ENCODE measurements around the gene MGAT5B.

Gene MGAT5B

DNA sequence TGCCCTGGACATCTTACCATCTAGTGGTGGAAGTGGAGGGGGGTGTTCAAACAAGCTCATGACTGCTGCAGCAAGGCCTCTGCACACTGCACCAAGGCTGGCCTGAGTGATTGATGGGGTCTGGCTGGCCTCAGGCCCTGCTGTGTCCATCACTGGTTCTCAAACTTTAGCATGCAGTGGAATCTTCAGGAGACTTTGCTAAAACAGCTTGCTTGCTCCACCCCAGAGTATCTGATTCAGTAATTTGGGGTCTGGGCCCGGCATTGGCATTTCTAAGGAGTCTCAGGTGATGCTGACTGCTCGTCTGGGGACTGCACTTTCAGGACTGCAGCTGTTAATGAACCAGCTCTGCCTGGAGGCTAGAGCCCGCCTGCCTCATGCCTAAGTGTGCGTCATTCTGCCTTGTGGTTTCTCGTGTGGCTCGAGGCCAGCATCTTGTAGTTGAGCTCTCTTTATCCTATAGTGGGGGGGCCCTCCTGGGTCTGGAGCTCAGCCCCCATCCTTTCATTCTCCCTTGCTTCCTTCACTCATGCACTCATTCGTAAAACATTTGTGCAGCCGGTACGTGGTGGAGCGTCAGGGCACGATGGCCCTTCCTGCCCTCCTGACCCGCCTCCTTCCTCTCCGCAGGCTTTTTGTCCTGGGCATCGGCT is 4.1 kb downstream of the MGAT5B start:
- intact Hi-C loops (cut with DNase I), result no loop called here

DNA sequence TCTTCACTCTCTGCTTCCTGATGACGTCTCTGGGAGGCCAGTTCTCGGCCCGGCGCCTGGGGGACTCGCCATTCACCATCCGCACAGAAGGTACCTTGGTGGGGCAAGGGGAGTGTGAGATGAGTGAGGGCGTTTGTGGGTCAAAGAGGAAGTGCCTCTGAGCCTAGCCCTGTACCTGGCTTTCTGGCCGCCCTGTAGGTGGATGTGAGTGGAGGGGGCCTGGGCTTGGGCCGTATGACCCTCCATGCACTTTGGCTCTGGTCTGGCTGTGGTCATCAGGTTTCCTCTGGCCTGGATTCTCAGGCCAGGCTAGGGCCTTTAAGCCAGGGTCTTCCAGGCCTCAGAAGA is 4.6 kb downstream of the MGAT5B start:
- intact Hi-C loops (cut with DNase I), result no loop called here
- DNase-seq, result no peak

More for the DNA sequence above, 4.1 kb downstream of the MGAT5B start:
- DNase-seq, result no peak

DNA sequence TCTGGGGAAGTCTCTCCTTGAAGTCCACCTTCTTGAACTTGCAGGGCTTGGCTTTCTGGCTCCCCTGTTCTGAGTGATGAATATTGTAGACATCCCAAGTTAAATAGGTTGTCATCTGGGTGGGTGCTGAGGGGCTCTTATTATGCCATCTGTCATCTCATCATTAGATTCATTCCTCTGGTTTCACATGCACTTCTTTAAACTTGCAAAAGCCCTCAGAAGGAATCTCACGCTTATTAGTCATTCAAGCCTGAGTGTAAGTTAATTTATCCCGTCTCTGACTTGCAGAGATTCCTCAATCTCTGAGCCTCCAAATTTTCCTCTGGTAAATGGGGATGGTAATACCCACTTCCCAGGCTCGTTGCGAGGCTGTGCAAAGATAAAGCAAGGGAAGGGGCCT is 5.7 kb downstream of the MGAT5B start:
- intact Hi-C loops (cut with DNase I), result no loop called here
- no peak for DNase-seq

DNA sequence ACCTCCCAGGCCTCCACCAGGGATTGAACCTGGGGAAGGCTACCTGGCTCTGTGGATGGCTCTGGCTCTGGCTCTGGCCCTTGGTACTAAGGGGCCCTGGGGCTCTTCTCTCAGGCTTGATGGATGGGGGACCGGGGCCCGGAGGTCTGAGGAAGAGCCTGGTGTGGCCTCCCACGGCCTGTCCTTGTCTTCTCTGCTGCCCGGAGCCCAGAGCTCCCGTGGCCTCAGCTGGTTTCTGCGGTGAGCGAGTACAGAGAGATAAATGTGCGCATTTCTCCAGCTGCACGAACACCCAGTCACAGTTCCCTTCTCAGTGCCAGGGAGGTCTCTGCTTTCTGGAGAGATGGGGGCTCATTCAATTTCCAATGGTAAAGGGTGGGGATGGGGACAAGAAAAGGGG is 9.2 kb downstream of the MGAT5B start:
- intact Hi-C loops (cut with DNase I), result no loop called here
- DNase-seq, result no peak

DNA sequence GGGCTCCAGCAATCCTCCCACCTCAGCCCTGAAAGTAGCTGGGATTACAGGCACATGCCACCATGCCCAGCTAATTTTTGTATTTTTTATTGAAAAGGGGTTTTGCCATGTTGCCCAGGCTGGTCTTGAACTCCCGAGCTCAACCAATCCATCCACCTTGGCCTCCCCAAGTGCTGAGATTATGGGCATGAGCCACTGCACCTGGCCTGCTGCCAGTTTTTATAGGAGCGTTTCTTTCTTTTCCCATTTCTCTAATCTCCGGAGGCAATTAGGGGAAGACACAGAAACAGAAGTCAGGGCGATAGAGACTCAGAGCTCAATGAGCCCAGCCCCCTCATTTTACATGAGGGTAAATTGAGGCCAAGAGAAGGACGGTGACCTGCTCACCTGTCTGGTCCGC is 10.4 kb downstream of the MGAT5B start:
- no peak for DNase-seq
- intact Hi-C loops (cut with DNase I), result no loop called here

DNA sequence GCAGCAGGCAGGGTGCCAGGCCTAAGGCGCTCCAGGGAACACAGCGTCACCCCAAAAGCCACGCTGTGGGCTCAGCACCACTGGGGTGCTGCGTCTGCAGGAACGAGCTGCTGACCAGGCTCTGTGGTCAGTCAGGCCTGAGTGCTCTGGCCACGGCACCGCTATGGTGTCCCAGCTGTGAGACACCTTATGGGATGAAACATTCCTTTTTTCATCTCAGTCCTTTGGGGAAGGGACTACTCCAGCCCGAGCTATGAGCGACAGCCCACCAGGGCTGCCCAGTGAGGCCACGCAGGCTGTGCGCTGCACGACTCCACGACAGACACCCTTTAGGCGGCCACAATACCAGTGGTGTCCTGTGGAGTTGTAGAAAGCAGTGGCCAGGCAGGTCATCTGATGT is 11.1 kb downstream of the MGAT5B start:
- intact Hi-C loops (cut with DNase I), result no loop called here
- no peak for DNase-seq

DNA sequence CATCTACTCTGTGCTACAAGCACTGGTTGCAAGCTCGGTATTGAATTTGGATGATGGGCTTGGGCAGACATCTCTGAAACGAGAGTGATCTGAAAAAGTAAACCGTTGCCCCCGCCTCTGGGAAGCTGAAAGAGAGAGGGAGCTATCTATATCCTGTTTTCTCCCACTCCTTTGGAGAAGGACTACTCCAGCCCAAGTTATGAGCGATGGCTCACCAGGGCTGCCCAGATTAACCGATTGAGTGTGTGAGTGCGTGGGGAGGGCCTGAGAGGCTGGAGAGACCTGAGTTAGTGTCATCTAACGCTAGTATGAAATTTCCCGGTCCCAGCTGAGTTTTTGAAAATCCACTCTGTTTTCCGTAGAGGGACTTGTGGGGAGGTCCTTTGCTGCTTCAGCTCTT is 11.5 kb downstream of the MGAT5B start:
- DNase-seq, result no peak
- intact Hi-C loops (cut with DNase I), result no loop called here

DNA sequence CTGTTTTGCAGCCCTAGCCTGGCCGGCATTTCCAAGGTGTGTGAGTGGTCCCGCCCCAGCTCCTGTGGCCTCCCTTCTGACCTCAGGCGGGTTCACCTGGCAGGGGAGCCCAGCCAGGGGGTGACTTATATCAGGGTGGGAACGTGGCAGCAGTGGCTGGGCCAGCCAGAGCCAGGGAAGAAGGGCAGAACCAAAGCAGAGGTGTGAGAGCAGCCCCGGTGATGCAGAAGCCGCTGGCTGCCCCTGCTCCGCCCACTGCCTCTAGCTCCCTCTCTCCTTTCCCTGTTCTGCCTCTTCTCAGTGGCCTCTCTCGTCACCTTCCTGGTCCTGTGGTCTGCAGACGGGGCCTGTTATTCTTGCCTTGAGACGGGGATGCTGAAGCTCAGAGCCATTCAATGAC is 12.1 kb downstream of the MGAT5B start:
- intact Hi-C loops (cut with DNase I), result no loop called here
- DNase-seq, result no peak

DNA sequence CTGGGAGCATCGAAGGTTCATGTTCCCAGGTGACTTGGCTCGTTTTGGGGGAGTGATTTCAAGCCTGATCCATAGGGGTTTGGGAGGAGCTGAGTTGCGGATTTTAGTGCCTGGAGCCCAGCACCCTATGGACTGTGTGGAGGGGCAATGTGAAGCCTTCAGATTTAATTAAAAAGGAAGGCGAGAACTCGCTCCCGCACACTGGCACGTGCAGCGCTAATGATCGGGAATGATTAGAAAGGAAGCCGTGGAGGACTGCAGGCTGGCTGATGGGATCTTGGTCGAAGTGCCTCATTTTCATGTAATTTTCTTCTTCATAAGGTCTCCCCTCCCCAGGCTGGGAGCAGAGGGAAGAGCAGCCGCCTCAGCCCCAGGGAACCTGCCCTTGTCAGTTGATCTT is 12.8 kb downstream of the MGAT5B start:
- no peak for DNase-seq
- intact Hi-C loops (cut with DNase I), result no loop called here

DNA sequence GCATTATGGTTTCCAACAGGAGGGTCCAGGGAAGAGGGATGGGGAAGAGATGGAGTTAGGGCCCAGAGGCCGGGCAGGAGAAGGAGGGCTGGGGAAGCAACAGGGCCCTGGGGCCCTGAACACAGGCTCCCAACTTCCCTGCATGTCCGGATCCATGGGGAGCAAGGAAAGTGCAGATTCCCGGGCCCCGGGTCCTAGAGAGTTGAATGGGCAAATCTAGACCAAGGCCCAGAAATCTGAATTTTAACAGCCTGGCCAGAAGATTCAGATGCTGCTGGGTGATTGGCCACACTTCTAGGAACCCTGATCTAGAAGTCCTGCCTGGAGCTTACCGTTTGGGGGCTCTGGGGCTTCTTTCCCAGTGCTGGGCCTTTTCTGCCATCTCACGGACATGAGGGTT is 13.2 kb downstream of the MGAT5B start:
- DNase-seq, result no peak
- intact Hi-C loops (cut with DNase I), result no loop called here

DNA sequence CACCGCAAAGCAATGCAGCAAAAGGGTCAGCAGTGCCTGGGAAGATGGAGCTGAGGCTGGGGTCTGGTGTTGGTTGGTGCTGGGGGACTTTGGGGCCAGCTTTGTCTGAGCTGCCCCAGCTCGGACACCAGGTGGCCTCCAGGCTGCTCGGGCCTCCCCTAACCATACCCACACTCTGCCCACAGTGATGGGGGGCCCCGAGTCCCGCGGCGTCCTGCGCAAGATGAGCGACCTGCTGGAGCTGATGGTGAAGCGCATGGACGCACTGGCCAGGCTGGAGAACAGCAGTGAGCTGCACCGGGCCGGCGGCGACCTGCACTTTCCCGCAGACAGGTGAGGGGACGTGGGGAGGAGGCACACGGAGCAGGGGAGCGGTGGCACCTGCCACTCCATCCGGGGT is 13.8 kb downstream of the MGAT5B start:
- intact Hi-C loops (cut with DNase I), result no loop called here
- DNase-seq, result no peak

DNA sequence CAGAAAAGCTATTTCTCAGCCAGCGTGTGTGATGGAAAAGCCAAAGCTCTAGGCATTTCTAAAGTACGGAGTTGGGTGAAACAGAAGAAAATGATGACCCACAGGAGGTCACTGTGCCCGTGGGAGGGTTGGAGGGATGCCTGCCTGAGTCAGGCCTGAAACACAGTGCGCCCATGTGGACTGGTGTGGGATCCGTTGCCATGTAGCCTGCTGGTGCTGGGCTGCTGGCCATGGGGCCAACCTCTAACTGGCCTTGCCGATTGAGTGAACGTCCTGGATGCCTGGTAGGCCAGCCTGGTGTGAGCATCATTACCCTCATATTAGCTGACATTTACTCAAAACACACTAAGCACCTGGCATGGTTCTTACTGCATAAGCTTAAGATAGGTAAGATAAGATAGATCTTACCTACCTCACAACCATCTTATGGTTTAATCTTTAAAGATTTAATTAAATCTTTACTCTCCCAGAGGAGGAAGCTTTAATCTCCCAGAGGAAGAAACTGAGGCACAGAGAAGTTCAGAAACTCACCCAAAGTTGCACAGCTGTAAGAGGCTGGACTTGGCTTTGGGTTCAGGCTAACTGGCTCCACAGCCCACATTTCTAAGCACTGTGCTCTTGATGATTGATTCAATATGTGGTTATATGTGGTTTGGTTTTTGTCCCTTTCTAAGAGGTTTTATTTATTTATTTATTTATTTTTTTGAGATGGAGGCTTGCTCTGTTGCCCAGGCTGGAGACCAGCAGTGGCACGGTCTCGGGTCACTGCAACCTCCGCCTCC is 15.7 kb downstream of the MGAT5B start:
- peak in 7 of 42 donors; percentile 30 to 57 (median 41) for DNase-seq
- intact Hi-C loops (cut with DNase I), result no loop called here

DNA sequence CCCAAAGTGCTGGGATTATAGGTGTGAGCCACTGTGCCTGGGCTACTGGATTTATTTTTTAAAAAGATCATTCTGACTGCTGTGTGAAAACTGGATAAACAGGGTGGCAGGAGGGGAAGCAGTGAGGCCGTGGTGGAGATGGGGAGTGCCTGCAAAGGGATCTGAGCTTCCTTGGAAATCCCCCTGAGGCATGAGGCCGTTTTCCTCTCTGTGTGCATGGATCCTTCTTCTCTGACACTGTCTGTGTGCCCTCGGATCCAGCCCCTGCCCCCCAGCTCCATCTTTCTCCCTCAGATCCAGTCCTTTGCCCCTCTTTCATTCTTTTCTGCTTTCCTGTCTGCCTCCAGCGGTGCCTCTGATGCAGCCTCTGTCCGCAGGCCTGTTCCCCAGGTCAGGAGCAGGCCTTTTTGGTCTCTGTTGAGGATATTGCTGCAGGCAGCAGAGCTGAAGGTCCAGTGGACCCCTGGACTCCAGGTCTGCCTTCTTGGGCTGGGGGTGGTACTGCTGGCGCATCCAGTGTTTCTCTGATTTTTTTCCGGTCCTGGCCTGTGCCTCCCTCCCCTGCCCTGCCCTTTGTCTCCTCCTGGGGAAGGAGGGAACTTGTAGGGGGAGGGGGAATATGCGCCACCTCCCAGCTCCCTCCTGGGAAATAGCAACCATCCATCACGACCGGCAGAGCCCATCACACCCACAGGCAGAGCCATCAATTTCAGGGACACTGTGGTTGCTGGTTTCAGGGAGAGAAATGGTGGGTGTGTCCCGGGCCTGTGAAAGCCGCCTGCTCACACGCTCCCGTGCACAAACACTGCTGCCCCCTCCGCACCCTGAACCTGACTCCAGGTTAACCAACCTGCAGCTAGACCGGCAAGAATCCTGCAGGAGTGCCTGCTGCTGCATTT is 17.0 kb downstream of the MGAT5B start:
- intact Hi-C loops (cut with DNase I), result no loop called here

DNA sequence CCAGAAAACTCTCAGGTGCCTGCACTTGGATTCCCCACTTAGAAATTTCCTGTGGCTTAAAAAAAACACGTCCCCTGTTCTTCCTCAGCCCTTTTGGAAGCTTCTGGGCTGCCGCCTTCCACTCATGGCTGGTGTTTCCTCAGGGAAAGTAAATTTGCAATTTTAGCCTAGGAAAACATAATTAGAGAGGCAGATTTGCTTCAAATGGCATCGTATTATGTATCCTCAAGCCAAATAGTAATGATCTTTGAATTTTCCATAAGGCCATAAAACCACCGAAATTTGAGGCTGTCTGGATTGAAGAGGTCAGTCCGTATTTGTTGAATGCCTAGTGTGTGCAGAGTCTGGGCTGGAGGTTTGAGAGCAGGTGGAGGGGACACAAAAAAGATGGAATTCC is 17.7 kb downstream of the MGAT5B start:
- no peak for DNase-seq
- intact Hi-C loops (cut with DNase I), result no loop called here

More for the DNA sequence above, 17.0 kb downstream of the MGAT5B start:
- peak in 7 of 42 donors; percentile 12 to 61 (median 36) for DNase-seq

DNA sequence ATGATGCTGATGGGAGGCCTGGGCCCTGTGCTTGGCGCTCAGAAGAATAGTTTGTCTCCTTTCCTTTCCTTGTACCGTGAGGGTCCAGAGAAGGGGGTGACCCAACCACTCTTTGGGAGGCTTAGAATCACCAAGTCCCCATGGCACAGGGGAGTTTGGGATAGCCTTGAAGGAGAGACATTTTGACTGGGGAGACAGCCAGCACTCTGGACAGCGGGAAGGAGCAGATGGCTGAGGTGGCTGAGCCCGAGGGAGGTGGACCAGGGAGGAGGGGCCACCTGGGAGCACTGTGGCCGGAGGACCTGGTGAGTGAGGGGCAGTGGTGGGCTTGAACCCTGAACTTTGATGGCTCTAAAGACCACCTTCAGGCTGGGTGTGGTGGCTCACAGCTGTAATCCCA is 18.2 kb downstream of the MGAT5B start:
- intact Hi-C loops (cut with DNase I), result no loop called here
- no peak for DNase-seq

DNA sequence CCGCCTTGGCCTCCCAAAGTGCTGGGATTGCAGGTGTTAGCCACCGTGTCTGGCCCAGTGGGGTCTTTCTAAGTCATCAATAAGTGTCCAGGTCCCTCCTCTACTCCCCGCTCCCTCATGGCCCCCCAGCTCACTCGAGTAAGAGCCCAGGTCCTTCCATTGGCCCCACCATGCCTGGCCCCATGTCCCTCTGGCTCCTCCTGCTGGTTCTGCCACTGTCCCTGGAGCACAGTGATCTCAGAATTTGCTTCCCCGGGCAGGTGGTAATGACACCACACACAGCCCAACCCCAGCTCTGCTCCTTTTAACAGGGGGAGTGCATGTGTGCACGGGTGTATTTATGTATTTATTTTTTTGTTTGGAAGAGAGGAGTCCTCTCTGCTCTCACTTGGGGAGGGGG is 19.6 kb downstream of the MGAT5B start:
- intact Hi-C loops (cut with DNase I), result no loop called here

DNA sequence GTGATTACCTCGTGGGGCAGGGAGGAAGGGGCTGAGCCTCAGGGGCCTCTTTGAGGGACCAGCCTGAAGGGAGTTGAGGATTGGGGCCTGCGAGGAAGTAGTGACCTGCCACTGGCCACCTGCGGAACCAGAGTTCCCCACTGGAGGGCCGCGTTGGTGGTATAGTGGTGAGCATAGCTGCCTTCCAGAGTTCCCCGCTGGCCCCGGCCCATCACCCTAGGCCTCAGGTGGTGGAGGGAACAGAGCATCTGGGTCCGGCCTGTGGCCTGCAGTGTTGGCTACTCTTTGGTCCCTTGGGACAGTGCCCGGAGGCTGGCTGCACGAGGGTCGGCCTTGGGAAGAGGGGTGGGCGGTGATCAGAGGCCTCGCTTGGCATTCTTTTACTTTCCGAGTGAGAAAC is 20.5 kb downstream of the MGAT5B start:
- intact Hi-C loops (cut with DNase I), result no loop called here
- DNase-seq, result no peak

More for the DNA sequence above, 19.6 kb downstream of the MGAT5B start:
- DNase-seq, result no peak

DNA sequence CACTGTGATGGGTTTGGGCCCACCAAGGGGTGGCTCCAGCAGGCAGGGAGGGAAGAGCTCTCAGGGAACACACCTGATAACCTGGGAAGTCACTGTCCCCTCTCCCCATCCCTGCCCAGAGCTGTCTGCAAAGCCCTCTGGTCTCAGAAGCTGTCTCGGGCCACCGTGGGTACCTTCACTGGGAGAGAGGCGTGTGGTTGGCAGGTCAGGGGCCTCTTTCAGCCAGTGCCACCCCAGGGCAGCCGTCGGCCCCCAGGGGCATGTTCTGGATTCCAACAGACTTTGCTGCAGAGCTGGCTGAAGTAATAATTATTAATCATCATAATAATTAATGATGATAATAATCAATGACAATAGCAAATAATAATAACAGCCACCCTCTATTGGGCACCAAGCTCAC is 21.1 kb downstream of the MGAT5B start:
- intact Hi-C loops (cut with DNase I), result no loop called here

DNA sequence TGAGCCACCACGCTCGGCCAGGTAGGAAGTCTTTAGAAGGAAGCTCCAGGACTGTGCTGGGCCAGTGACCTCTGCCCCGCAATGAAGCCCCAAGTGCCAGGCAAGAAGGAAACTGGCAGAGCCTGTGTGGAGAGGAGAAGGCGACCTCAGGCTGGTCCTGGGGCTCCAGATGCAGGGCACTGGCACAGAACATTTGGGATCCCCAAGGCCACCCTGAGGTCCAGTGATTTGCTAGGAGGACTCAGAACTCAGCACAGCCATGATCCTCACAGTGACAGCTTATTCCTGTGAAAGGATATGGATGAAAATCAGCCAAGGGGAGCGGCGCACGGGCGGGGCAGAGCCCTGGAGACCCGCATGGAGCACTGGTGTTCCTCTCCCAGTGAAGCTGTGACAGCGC is 24.1 kb downstream of the MGAT5B start:
- no peak for DNase-seq
- intact Hi-C loops (cut with DNase I), result no loop called here

More for the DNA sequence above, 21.1 kb downstream of the MGAT5B start:
- DNase-seq, result no peak
